Lower leg skin (tissue), 4 donors: ENCODE data around the gene SYT1. TPM values are rescaled to one million over a fixed set of nuclear protein-coding genes. Genes with fewer than 3 reads are reported as not detected.

Experiments used
- DNase-seq, 2 donors: peaks; one replicate each; pipeline ENCODE4 v3.0.0-alpha.2; 2019; ENCODE audit warnings: low spot score in 2 of 2
- H3K4me3 ChIP-seq: fragments of 200-600 bp; sonication (generic); 2 replicates; pipeline ENCODE4 v1.5.1; 2017; ENCODE audit warnings: mild to moderate bottlenecking, low read depth; ENCODE audit not compliant: poor library complexity, severe bottlenecking
- CTCF ChIP-seq, 3 donors: fragments of 450-650 bp; IDR thresholded peaks; one replicate each; pipeline ENCODE4 v1.5.1; 2016; ENCODE audit warnings: antibody characterized with exemption in 3 of 3, mild to moderate bottlenecking in 3 of 3, moderate library complexity in 2 of 3
- POLR2A ChIP-seq, 2 donors: fragments of 450-650 bp; IDR thresholded peaks; one replicate each; pipeline ENCODE4 v1.6.1; 2016 to 2017; ENCODE audit warnings: antibody characterized with exemption in 2 of 2, mild to moderate bottlenecking in 1 of 2, moderate library complexity in 1 of 2
- WGBS, 2 donors: methylation state at CpG; one replicate each; pipeline ENCODE4 v1.1.5; 2018; 5-methylcytosine and 5-hydroxymethylcytosine counted together
- intact Hi-C: fragments of 100-400 bp; cut with DNase I; formaldehyde crosslinking; loops from one replicate; pipeline ENCODE4 v1.15.0; 2023; ENCODE audit warnings: low total_unique reads
- total RNA-seq, 4 donors: library from RNA; depleted of rRNA; stranded (reverse); fragments of >200 nt; gene quantifications; one replicate each; pipeline ENCODE4 v1.1.0, GENCODE V29; 2016

Gene SYT1
- total RNA-seq, 4 donors from 2014 or later = 0.15 to 0.49 (median 0.29) TPM

DNA sequence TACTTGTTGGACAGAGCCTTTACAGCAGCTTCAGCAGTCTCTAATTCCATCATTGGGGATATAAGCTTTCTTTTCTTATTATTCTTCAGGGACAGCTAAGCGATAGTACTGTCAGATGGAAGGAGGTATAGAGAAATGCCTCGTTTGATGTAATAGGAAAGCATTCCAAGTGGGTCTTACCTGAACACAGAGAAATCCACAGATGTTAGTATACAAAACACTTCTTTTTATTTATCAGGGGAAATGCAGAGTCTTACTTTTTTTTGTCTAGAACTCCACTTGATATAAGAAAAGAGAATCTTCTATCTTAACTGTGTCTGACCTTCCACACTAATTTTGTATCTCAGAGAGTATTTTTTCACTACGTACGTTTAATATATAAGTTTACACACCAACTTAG, 1.9 kb downstream of the SYT1 start:
- no peak for DNase-seq
- WGBS, 2 donors = 84 to 86% methylated on average over 4 of the region's 4 CpGs
- no peak for TF ChIP-seq CTCF (IDR thresholded peaks at IDR 0.05)
- TF ChIP-seq POLR2A (IDR thresholded peaks at IDR 0.05) = no peak
- intact Hi-C loops = no loop called here
- H3K4me3 ChIP-seq = no peak overlapping the region

DNA sequence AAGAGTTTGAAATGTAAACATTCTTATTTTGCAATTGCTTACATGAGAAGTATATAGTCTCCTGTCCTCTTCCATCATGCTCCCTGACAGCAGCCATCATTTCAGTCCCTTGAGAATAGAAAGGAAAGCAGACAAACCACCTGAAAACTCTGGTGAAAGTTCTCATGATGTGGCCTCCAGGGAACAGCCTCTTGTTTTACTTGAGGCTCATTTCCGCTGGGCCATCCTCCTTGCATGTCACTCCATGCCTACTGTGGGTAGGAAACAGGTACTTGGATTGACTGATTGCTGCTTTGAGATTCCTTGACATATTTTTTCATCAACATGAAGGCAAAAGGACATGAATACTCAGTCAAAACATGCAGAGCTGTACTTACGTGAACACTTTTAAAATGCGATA, 6.0 kb downstream of the SYT1 start:
- TF ChIP-seq CTCF (IDR thresholded peaks at IDR 0.05) (no peak), POLR2A (IDR thresholded peaks at IDR 0.05) (no peak)
- WGBS, 2 donors = 85 to 91% methylated on average over 3 of the region's 3 CpGs
- no peak overlapping the region for H3K4me3 ChIP-seq
- intact Hi-C loops = no loop called here
- DNase-seq = no peak

DNA sequence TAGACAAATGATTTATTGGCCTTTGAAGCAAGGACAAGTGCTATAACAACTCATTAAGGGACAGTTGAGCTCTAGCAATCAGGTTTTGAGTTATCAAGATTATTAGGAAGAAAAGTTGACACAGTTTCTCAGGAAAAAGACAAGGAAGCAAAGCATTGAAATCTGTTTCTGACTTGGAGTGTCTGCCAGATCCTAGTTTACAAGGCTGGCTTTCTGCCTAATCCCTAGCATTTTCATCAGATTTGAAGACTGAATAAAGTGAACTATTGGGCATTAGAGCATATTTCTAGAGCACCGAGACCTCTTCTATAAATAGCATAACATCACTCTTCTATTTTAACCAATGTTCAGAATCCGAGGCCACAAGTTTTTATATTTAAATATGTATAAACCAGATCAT, 7.0 kb downstream of the SYT1 start:
- no peak for DNase-seq
- TF ChIP-seq POLR2A (IDR thresholded peaks at IDR 0.05) (no peak), CTCF (IDR thresholded peaks at IDR 0.05) (no peak)

DNA sequence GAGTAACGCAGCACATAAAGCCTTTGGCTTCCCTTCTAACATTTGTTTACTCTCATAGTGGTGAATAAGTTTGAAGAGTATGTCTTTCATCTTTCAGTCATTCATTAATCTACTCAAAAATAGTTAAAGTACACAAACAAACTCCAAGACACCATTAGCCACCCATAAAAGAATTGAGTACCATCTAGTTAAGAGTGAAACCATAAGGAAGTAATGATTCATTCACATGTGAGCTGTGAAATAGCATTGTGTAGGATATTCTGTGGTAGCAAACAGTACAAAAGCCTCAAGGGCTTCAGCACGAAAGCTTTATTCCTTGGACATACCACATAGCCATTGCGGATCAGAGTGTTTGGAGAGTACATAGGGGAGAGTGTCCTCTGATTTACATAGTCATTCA, 13.9 kb downstream of the SYT1 start:
- TF ChIP-seq POLR2A (IDR thresholded peaks at IDR 0.05) = no peak
- TF ChIP-seq CTCF (IDR thresholded peaks at IDR 0.05) = no peak
- WGBS, 2 donors = 87 to 88% methylated on average over 3 of the region's 3 CpGs
- intact Hi-C loops = no loop called here
- H3K4me3 ChIP-seq = no peak overlapping the region
- DNase-seq = no peak

More for the DNA sequence above, 7.0 kb downstream of the SYT1 start:
- no peak overlapping the region for H3K4me3 ChIP-seq
- intact Hi-C loops = no loop called here
- 20 to 25% methylated on average over 2 of the region's 2 CpGs for WGBS, 2 donors

GRCh38 chr12:78878866-78879265, 14.3 kb downstream of the SYT1 start:
- DNase-seq = no peak
- no peak overlapping the region for H3K4me3 ChIP-seq
- TF ChIP-seq POLR2A (IDR thresholded peaks at IDR 0.05) = no peak
- TF ChIP-seq CTCF (IDR thresholded peaks at IDR 0.05) = no peak
- intact Hi-C loops = no loop called here
- 68 to 71% methylated on average over 1 of the region's 1 CpG for WGBS, 2 donors

GRCh38 chr12:78880078-78880477, 15.5 kb downstream of the SYT1 start:
- H3K4me3 ChIP-seq = no peak overlapping the region
- intact Hi-C loops = no loop called here
- no peak for TF ChIP-seq POLR2A (IDR thresholded peaks at IDR 0.05)
- no peak for TF ChIP-seq CTCF (IDR thresholded peaks at IDR 0.05)
- DNase-seq = no peak
